HUES6 (cell line): ENCODE measurements around the gene TSPAN17.

Experiments used
- H3K27ac ChIP-seq: 2 replicates; pipeline ENCODE4 v1.7.0; 2013; ENCODE audit warnings: low read depth, mild to moderate bottlenecking, low read length, inconsistent platforms
- H3K27me3 ChIP-seq: 2 replicates; pipeline ENCODE4 v1.6.1; 2013; ENCODE audit warnings: low read length; ENCODE audit not compliant: control insufficient read depth, insufficient read depth
- H3K36me3 ChIP-seq: 2 replicates; pipeline ENCODE4 v1.6.1; 2013; ENCODE audit warnings: low read length; ENCODE audit not compliant: control insufficient read depth, insufficient read depth
- H3K4me1 ChIP-seq: 2 replicates; pipeline ENCODE4 v1.6.1; 2013; ENCODE audit warnings: low read length; ENCODE audit not compliant: control insufficient read depth, insufficient read depth
- H3K4me3 ChIP-seq: 2 replicates; pipeline ENCODE4 v1.5.1; 2013; ENCODE audit warnings: low read depth, low read length
- H3K9ac ChIP-seq: one replicate; pipeline ENCODE4 v1.6.1; 2013; ENCODE audit warnings: mild to moderate bottlenecking, low read length
- H3K9me3 ChIP-seq: 2 replicates; pipeline ENCODE4 v1.6.1; 2013; ENCODE audit warnings: low read depth, low read length; ENCODE audit not compliant: control insufficient read depth, insufficient read depth

TSPAN17 gene

GRCh38 chr5:176611435-176611834 lies 35.8 kb upstream of the TSPAN17 start:
- Histone ChIP-seq H3K9ac (no peak overlapping the region), H3K9me3 (no peaks in the 10 kb centered on the region), H3K27me3 (peaks cover 32% of the 10 kb centered on the region), H3K4me1 (peaks cover 9% of the 10 kb centered on the region), H3K36me3 (no peaks in the 10 kb centered on the region), H3K4me3 (no peak overlapping the region), H3K27ac (no peak overlapping the region)

DNA sequence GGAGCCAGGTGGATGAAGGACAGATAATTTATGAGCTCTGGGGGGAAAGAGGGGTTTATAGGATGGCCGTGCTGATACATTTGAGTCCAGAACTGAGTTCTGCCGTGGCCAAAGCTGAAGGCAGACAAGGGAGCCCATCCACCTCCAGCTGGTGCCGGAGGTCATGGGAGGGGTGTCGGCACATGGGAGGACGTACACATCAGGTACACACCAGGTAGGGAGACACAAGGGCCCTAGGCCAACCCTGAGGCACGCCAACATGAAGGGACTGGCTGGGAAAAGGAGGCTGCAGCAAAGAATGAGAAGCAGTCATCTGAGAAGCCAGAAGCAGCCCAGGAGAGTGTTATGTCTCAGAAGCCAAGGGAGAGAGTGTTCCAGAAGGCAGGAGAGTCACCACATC lies 35.3 kb upstream of the TSPAN17 start:
- no peak overlapping the region for H3K4me3 ChIP-seq
- no peak overlapping the region for H3K27ac ChIP-seq
- H3K27me3 ChIP-seq, result peaks cover 38% of the 10 kb centered on the region
- H3K36me3 ChIP-seq, result no peaks in the 10 kb centered on the region
- H3K9ac ChIP-seq, result no peak overlapping the region
- H3K9me3 ChIP-seq, result no peaks in the 10 kb centered on the region
- peaks cover 7% of the 10 kb centered on the region for H3K4me1 ChIP-seq

GRCh38 chr5:176612855-176613254 lies 34.4 kb upstream of the TSPAN17 start:
- H3K9ac ChIP-seq, result no peak overlapping the region
- H3K27ac ChIP-seq, result no peak overlapping the region
- H3K36me3 ChIP-seq, result no peaks in the 10 kb centered on the region
- no peaks in the 10 kb centered on the region for H3K9me3 ChIP-seq
- H3K4me1 ChIP-seq, result peaks cover 7% of the 10 kb centered on the region
- no peak overlapping the region for H3K4me3 ChIP-seq
- peaks cover 44% of the 10 kb centered on the region for H3K27me3 ChIP-seq

GRCh38 chr5:176614805-176615478 lies 32.3 kb upstream of the TSPAN17 start:
- H3K27ac ChIP-seq, result no peak overlapping the region
- H3K4me1 ChIP-seq, result peaks cover 11% of the 10 kb centered on the region; the same call in 1 of the 2 replicates
- H3K9ac ChIP-seq, result no peak overlapping the region
- no peak overlapping the region for H3K4me3 ChIP-seq
- peaks cover 49% of the 10 kb centered on the region for H3K27me3 ChIP-seq
- no peaks in the 10 kb centered on the region for H3K36me3 ChIP-seq
- no peaks in the 10 kb centered on the region for H3K9me3 ChIP-seq

DNA sequence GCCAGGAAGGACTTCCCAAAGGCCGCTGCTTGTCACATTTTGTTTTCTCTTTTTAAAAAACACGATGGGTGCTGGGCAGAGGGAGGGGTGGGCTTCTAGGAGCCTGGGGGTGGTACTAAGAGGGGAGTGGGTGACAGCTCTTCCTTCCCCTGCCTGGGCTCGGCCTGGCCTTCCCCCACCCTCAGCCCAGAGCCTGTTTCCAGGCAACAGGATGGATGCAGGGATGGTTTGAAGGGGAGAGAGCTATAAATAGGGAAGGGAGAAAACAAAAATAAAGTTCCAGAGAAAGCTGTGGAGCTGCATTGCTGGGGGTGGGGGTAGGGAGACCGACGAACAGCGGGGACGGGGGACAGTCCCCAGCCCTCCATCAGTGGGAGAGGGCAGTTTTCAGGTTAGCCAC lies 30.8 kb upstream of the TSPAN17 start:
- peaks cover 59% of the 10 kb centered on the region for H3K27me3 ChIP-seq
- peaks cover 11% of the 10 kb centered on the region; the same call in 1 of the 2 replicates for H3K4me1 ChIP-seq
- no peaks in the 10 kb centered on the region for H3K9me3 ChIP-seq
- H3K27ac ChIP-seq, result no peak overlapping the region
- H3K36me3 ChIP-seq, result no peaks in the 10 kb centered on the region
- H3K9ac ChIP-seq, result no peak overlapping the region
- no peak overlapping the region for H3K4me3 ChIP-seq

- H3K27ac ChIP-seq, result no peak overlapping the region
- H3K9me3 ChIP-seq, result no peaks in the 10 kb centered on the region
- H3K4me1 ChIP-seq, result peaks cover 8% of the 10 kb centered on the region; the same call in 1 of the 2 replicates
- H3K9ac ChIP-seq, result no peak overlapping the region
- peak overlapping the region; percentile 49 for H3K4me3 ChIP-seq
- H3K36me3 ChIP-seq, result no peaks in the 10 kb centered on the region
- peaks cover 59% of the 10 kb centered on the region for H3K27me3 ChIP-seq
Measured at GRCh38 chr5:176618783-176619182, 28.5 kb upstream of the TSPAN17 start.

- Histone ChIP-seq H3K4me3 (peak overlapping the region; percentile 53), H3K9me3 (no peaks in the 10 kb centered on the region), H3K4me1 (peaks cover 8% of the 10 kb centered on the region; the same call in 1 of the 2 replicates), H3K27ac (no peak overlapping the region), H3K9ac (no peak overlapping the region), H3K36me3 (no peaks in the 10 kb centered on the region), H3K27me3 (peaks cover 59% of the 10 kb centered on the region)
Measured at GRCh38 chr5:176619203-176619568, 28.1 kb upstream of the TSPAN17 start.

DNA sequence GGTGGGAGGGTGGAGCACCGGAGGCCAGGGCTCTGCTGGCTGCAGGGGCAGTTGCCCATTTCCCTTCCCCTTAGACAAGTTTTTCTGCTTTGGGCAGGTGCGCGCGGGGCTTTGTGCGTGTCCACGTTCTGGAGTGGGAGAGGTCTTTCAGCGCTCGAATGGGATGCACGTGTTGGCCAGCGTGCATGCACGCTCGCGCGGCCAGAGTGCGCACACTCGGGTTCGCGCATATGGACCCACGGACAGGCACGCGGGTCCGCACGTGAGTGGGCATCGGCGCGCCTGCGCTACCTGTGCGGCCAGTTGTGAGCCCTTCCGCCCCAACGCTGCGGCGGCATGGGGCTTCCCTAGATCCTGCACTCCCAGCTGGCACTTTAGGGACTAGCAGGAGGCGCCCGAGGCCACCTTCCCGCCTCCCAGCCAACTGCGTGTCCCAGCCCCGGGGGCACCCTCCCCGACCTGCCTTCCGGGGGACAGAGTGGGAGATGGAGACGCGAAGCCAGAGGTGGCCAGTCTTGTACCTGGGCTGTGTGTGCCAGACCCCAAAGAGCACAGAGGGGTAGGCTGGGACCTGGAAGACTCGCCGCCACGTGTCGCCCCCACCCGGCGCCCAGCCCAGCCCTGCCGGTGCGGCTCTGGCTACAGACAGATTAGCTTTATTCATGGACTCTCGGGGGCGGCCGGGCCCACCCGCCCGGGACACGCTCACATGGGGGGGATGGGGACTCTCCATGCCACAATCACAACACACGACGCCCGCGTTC lies 27.5 kb upstream of the TSPAN17 start:
- peak overlapping the region; percentile 53 for H3K4me3 ChIP-seq
- no peaks in the 10 kb centered on the region for H3K9me3 ChIP-seq
- H3K4me1 ChIP-seq, result peaks cover 8% of the 10 kb centered on the region; the same call in 1 of the 2 replicates
- no peak overlapping the region for H3K9ac ChIP-seq
- no peak overlapping the region for H3K27ac ChIP-seq
- peaks cover 59% of the 10 kb centered on the region for H3K27me3 ChIP-seq
- no peaks in the 10 kb centered on the region for H3K36me3 ChIP-seq

DNA sequence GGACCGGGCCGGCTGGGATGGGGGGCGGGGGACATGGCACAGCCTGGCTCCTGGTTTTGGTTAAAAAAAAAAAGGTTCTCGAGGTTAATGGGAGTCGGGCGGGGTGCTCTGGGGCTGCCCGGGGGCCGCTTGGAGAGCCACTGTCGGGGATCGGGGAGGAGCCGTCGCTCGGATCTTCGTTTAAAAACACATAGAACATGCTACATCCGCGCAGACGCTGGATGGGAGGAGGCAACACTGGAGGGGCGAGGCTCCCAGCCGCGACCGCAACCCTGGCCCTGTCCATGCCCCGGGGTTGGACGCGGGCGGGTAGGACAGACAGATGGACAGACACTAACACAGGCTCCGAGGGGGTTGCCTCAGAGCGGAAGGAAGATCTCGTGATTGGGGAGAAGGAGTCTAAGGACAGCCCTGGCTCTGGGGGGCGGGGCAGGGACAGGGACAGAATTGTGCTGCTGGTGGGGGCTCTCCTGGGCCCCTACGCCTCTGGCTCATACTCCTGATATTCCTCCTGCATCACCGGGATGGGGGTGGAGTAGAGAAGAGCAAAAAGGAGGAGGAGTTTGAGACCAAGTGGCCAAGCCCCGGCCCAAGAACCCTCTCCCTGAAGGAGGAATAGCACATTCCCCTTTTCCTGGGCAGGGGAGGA lies 26.8 kb upstream of the TSPAN17 start:
- no peak overlapping the region for H3K27ac ChIP-seq
- H3K9ac ChIP-seq, result no peak overlapping the region
- H3K9me3 ChIP-seq, result no peaks in the 10 kb centered on the region
- H3K36me3 ChIP-seq, result no peaks in the 10 kb centered on the region
- H3K27me3 ChIP-seq, result peaks cover 59% of the 10 kb centered on the region
- peak overlapping the region; percentile 53 for H3K4me3 ChIP-seq
- peaks cover 8% of the 10 kb centered on the region; the same call in 1 of the 2 replicates for H3K4me1 ChIP-seq

DNA sequence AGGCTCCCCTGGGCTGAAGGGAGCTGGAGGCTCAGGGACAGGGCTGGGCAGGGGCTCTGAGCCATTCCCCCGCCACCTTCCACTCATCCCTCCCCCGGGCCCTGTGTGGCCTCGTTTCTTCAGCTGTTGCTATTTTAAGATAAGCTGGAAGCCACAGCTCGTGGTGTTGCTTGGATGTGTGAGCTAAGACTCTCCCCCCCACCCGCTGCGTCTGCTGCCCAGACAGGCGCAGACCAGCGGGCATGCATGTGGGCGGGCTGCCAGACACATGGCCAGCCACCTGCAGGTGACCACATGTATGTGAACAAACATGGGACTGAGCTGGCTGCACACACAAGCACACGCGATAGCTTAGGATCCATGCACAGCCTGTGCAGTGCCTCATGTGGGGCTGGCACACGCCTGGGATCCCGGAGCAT lies 25.6 kb upstream of the TSPAN17 start:
- H3K4me3 ChIP-seq, result no peak overlapping the region
- H3K9me3 ChIP-seq, result no peaks in the 10 kb centered on the region
- H3K4me1 ChIP-seq, result peaks cover 8% of the 10 kb centered on the region; the same call in 1 of the 2 replicates
- H3K27ac ChIP-seq, result no peak overlapping the region
- H3K36me3 ChIP-seq, result no peaks in the 10 kb centered on the region
- no peak overlapping the region for H3K9ac ChIP-seq
- peaks cover 53% of the 10 kb centered on the region for H3K27me3 ChIP-seq

GRCh38 chr5:176624142-176624541 lies 23.1 kb upstream of the TSPAN17 start:
- no peak overlapping the region for H3K27ac ChIP-seq
- H3K27me3 ChIP-seq, result peaks cover 52% of the 10 kb centered on the region
- no peaks in the 10 kb centered on the region for H3K36me3 ChIP-seq
- H3K9ac ChIP-seq, result no peak overlapping the region
- no peak overlapping the region for H3K4me3 ChIP-seq
- no peaks in the 10 kb centered on the region for H3K9me3 ChIP-seq
- H3K4me1 ChIP-seq, result peaks cover 10% of the 10 kb centered on the region; the same call in 1 of the 2 replicates
